HG02981 (cell line): Measurements from ENCODE around the gene PRPS1.
"Not testable (repeated sequence)": the region's sequence is repeated elsewhere in the genome, so short reads cannot be mapped to it uniquely, and the experiment has no call there.

ENCODE experiments used
- ATAC-seq: cut with Tn5 transposase; IDR thresholded peaks from one replicate; pipeline ENCODE4 v1.9.1; 2021; ENCODE audit warnings: mild to moderate bottlenecking, moderate library complexity; ENCODE audit not compliant: unreplicated experiment

Gene PRPS1

DNA sequence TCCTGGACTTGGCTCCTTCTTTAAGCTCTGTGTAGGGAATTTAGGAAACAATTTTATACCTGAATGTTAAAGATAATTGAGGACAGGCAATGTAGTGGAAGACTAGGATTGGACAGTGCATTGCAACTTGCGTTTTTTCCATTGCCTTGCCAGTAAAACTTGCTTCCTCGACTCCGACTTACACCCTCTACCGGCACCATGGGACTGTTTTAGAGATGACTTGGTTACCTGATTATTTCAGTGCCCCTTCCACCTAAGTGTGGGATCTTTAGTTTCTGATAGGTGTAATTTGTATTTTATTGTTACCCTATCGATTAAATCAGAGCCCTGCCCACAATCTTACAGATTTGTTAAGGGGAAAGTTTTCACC lies 1.2 kb downstream of the PRPS1 start:
- no peak for ATAC-seq

DNA sequence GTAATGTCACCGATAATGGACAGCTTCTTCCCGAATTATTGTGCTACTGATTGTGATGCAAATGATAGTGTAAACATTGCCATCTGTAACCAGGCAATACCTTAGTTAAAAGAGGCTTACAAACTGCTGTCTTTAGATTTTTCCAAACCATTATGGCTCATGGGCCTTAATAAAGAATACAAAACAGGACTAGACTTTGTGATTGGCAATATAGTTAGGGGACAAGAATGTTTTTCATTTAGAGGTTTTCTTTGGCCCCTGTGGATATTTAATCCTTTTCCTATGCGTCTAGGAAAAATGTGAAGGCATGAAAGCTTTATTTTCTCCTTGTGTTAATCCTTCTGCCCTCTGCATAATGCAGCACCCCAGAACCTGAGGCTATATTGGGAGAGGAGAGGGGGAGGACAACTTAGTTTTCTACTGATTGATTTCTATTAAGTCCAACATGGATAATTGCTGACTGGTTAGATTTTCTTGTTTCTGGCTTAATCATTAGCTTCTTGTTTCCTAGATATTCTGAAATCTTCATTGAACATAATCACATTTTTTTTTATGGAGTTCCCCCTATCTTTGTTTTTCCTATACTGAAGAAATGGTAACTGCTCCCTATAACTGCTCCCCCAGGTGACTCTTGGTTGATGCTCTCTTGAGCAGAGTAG lies 1.9 kb downstream of the PRPS1 start:
- no peak for ATAC-seq

- no peak for ATAC-seq
Measured at GRCh38 chrX:107632346-107632745, 4.0 kb downstream of the PRPS1 start.

GRCh38 chrX:107646735-107647134 lies 18.4 kb downstream of the PRPS1 start:
- ATAC-seq, result no peak

DNA sequence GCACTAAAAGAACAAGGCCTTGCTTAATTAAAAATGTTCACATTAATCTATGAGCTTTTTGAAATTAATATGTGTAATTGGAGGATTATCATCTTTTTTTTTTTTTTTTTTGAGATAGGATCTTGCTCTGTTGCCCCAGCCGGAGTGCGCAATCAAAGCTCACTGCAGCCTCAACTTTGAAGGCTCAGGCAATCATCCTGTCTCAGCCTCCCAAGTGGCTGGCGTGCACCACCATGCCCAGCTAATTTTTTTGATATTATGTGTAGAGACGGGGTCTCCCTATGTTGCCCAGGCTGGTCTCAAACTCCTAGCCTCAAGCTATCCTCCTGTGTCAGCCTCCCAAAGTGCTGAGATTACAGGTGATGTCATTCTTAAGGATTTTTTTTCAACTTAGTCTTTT lies 20.0 kb downstream of the PRPS1 start:
- ATAC-seq, result no peak

DNA sequence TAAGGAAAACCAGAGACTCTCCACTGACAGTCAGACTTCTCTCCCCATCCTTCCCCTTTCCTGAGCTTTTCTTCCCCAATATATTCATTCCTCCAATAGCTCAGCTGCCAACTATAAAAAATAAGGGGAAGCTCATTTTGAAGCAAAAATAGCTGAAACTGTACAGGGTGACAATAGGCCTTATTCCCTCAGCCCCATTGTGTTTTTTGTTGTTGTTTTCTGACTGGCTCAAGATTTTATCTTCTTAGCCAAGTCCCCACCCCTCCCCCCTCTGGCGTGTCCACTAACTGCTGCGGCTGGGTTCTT lies 26.2 kb downstream of the PRPS1 start:
- no peak for ATAC-seq

DNA sequence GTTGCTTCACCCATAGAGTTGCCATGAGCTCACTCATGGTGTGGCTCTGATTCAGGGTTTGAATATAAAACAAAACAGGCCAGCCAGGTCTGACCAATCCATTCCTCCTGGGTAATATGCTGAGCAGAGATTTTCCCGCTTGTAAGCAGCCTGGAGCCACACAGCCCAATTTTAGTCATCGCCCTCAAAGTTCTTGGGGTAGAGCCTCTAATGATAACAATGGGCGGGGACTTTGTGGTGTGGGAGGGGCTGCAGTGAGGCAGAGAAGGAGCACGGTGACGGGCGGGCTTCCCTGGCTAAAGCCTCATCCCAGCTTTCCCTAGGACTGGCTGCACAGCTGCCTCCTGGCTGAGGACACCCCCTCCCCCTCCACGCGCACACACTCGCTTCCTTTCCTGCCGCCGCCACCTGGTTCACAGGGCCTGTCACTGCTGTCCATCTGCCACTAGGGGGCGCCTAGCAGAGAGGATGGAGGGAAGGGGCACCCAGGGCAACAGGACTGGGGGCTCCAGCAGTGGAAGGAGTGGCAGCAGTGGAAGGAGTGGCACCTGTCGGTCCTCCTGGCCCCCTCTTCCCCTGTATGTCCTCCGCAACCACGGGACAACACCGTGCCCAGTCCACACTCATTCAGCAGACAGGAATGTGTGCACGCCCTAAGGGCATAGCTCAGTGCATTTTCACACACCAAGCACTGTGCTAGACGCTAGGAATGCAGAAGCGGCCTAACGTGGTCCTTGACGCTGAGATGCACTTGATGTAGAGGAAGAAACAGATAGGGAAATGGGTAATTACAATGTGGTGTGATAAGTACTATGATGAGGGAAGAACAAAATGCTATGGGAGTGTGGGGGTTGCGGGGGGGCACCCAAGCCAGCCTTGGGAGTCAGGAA lies 26.8 kb downstream of the PRPS1 start:
- peak; percentile 77 for ATAC-seq

GRCh38 chrX:107656978-107657377 lies 28.7 kb downstream of the PRPS1 start:
- ATAC-seq, result no peak

DNA sequence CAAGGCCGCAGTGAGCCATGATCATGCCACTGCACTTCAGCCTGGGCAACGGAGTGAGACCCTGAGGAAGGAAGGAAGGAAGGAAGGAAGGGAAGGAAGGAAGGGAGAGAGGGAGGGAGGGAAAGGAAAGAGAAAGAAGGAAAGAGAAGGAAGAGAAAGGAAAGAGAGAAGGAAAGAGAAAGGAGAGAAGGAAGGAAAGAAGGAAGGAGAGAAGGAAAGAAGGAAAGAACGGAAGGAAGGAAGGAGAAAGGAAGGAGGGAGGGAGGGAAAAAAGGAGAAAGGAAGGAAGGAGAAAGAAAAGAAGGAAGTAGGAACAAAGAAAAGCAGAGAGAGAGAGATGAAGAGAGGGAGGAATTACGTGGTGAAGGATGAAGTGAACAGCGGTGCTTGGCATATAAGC lies 30.4 kb downstream of the PRPS1 start:
- no peak for ATAC-seq

DNA sequence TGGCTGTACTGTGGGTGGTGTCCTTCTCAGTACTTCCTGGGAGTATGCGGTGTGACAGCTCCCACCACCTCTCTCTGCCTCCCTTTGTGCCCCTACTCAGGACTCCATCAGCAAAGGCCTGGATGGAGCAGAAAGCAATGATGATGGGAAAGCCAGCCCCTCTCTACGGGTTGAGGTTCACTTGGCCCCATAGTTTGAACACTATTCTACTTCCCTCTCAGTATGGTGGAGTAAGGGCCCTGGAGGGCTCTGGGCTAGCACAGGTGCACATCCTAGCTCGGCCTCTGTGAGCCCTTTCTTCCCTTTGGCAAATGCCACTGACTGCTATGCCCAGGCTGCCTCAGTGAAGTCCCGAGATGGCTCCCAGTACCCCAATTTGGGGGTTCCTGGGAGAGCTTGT lies 31.0 kb downstream of the PRPS1 start:
- ATAC-seq, result no peak

DNA sequence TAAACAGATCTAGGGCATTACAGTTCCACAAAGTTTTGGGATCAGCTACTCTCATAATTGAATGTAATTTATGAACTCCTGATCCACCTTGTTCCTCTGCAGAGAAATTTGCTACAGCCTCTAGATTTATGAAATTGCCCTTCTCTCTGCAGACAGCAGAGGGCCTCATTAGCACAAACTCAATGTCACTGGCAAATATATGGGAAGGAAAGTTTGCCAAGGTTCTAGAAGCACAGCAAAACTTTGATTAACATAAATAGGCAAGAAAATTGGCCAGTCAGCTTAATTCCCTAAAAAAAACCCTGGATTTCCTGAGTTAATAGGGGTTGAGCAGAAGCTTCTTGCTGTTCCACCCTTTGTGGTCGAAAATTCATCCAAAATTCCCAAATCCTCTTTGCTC lies 31.5 kb downstream of the PRPS1 start:
- ATAC-seq, result no peak

DNA sequence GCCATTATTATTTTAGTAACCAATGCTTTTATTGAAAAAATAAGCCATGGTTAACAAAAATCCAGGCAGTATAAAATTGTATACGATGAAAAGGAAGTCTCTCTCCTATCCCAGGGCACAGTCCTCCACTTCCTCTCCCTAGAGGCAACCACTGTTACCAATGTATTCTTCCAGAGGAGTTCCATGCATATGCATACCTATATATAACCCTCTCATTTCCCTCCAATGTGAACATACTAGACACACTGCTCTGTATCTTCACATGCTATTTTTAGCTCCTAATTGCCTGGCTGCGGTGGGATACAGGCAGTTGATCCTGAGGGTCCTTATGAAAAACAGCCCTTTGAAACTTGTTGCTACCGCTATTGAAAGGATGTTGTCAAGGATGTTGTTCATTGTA lies 33.8 kb downstream of the PRPS1 start:
- no peak for ATAC-seq

DNA sequence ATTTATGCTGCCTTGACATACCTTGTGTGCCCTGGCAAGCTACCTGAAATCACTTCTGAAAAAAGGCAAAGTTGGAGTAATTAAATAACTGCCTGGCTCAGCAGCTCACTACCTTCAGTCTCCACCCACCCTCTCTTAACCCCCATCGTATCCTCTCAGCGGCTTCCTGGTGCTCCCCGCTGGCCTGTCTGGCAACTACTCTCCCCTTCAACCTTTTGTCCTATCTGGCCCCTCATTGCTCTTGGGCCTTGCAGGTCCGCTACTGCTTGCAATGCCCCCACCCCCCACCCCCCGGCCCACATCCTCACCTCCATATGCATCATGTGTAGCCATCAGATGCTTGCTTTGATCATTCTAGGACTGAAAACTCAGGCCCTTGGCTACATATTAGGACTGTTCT lies 34.5 kb downstream of the PRPS1 start:
- ATAC-seq, result no peak

DNA sequence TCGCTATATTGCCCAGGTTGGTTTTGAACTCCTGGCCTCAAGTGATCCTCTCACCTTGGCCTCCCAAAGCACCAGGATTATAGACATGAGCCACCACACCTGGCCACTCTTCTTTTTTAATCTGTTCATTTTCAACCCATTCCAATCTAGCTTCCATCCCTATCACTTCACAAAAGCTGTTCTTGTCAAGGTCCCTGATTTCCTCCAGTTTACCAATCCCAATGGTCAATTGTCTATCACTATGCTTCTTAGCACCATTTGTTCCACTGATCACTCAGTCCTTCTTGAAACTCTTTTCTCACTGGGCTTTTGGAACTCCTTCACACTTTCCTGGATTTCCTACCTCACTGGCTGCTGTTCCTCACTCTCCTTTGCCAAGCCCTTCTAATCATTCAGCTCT lies 38.6 kb downstream of the PRPS1 start:
- no peak for ATAC-seq

GRCh38 chrX:107667426-107667825 lies 39.1 kb downstream of the PRPS1 start:
- ATAC-seq, result no peak

DNA sequence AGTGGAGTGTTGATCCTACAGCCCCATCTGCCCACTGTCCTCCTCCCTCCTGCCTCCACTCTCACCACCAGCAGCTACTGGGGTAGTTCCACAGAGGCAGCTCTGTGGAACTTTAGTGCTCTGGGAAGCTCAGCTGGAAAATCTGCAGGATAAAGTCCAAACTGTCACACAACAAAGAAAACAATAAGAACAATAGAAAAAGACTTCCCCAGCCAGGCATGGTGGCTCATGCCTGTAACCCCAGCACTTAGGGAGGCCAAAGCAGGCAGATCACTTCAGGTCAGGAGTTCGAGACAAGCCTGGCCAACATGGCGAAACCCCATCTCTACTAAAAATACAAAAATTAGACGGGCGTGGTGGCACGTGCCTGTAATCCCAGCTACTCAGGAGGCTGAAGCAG lies 40.4 kb downstream of the PRPS1 start:
- ATAC-seq, result not testable (repeated sequence)

GRCh38 chrX:107669261-107669660 lies 41.0 kb downstream of the PRPS1 start:
- no peak for ATAC-seq

DNA sequence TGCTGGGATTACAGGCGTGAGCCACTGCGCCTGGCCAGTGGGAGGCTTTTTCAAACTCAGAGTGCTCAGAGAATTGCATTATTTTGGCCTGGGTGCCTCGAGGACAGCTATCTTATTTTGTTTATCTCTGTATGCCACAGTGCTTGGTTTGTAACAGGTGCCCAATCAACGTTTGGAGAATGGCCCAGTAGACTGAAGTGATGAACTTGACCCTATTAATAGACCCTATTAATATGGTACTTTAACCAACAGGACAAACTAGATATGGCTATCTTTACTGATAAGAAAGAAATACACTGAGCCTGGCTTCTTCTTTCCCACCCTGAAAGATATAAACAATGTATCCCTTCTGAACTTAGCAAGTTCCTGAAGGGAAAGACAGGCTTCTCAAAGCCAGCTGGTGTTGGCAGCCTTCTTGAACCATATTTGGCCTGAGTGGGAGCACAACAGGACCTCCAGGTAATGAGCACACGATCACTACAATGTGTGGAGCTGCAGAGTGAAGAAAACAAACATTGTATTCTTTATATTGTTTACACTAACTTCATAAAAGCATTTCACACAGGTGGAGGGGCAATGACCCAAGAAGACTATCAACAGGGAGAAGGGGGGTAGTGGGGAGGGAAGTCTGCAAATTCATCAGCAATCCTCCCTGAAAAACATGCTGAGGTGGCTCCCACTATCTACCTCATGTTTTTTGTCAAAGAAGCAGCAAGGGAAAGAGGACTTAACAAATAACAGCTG lies 41.7 kb downstream of the PRPS1 start:
- no peak for ATAC-seq

GRCh38 chrX:107671256-107671655 lies 42.9 kb downstream of the PRPS1 start:
- not testable (repeated sequence) for ATAC-seq

DNA sequence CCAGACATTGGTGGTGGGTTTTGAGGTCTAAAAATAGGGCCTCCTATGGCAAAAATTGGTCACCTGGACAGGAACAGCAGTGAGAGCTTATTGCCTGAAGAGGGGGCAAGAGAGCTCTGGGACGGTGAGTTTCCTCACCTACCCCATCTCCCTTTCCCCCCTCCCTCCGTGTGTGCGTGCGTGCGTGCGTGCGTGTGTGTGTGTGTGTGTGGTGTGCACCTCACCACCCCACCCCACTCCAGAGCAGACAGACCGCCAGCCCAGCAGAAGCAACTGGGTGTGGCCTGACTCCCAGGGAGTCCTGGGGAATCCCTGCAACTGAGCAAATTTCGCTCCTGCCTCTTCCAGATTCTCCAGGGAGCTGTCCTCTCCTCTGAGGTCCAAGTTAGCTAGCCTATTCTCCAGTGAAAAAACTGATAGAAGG lies 44.7 kb downstream of the PRPS1 start:
- no peak for ATAC-seq

DNA sequence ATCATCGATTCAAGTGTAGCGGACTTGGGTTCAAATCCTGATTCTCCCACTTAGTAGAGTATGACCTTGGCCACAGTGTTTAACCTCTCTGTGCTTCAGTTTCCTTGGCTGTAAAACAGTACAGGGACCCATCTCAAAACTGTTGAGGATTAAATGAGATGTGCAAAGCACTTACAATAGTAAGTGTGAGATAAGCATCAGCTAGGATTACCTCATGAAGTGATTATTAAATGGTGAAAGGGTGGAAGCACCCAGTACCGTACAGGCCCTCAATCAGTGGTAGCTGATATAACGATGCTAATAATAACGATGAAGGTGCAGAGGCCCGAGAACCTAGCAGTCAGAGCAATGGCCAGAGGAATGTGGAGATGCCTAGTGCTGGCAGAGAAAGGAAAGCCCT lies 45.1 kb downstream of the PRPS1 start:
- ATAC-seq, result no peak

GRCh38 chrX:107673933-107674479 lies 45.7 kb downstream of the PRPS1 start:
- peak; percentile 82 for ATAC-seq
